ENCODE data around the gene HILPDA.
"Not testable (repeated sequence)": the region's sequence is repeated elsewhere in the genome, so short reads cannot be mapped to it uniquely, and the experiment has no call there.

The HILPDA gene

GRCh38 chr7:128463345-128463744 is 7.7 kb downstream of the HILPDA start:
- not testable (repeated sequence) for DNase-seq (ENCODE audit: low read depth in 2 of 2)

GRCh38 chr7:128463933-128464332 is 8.3 kb downstream of the HILPDA start:
- not testable (repeated sequence) for DNase-seq (ENCODE audit: low read depth in 2 of 2)

- not testable (repeated sequence) for DNase-seq (ENCODE audit: low read depth in 2 of 2)
These were observed 11.2 kb downstream of the HILPDA start for GRCh38 chr7:128466871-128467270.

GRCh38 chr7:128476402-128477335 is 21.0 kb downstream of the HILPDA start, which contains the start of gene METTL2B:
METTL2B (plus strand) TSS chr7:128476748; CDS start chr7:128476766, 18 bp downstream.
- DNase-seq (ENCODE audit: low read depth in 2 of 2): peak; percentile 75 to 78

- DNase-seq (ENCODE audit: low read depth in 2 of 2): not testable (repeated sequence)
These were observed 21.6 kb downstream of the HILPDA start for GRCh38 chr7:128477336-128477690.

GRCh38 chr7:128479082-128479481 is 23.4 kb downstream of the HILPDA start:
- not testable (repeated sequence) for DNase-seq (ENCODE audit: low read depth in 2 of 2)

- DNase-seq (ENCODE audit: low read depth in 2 of 2): not testable (repeated sequence)
These were observed 32.5 kb downstream of the HILPDA start for GRCh38 chr7:128488134-128488533.

- DNase-seq (ENCODE audit: low read depth in 2 of 2): no peak
These were observed 41.7 kb downstream of the HILPDA start for GRCh38 chr7:128497405-128497804.

- DNase-seq (ENCODE audit: low read depth in 2 of 2): not testable (repeated sequence)
These were observed 49.7 kb downstream of the HILPDA start for GRCh38 chr7:128505416-128505815.

GRCh38 chr7:128506819-128507218 is 51.1 kb downstream of the HILPDA start:
- not testable (repeated sequence) for DNase-seq (ENCODE audit: low read depth in 2 of 2)

GRCh38 chr7:128507321-128507993 is 51.8 kb downstream of the HILPDA start:
- DNase-seq (ENCODE audit: low read depth in 2 of 2): not testable (repeated sequence)
